ENCODE measurements around the gene UNC119.

UNC119 gene

GRCh38 chr17:28547623-28548416 lies 4.6 kb downstream of the UNC119 start:
- TF ChIP-seq ZNF274 (IDR thresholded peaks at IDR 0.05; ENCODE audit: low read depth, low read length) (no peak), SUZ12 (IDR thresholded peaks at IDR 0.05; ENCODE audit: extremely low read depth, insufficient read depth, insufficient read length) (no peak), YY1 (IDR thresholded peaks at IDR 0.05; ENCODE audit: insufficient read depth, insufficient read length) (no peak)
- H3K9me3 ChIP-seq (ENCODE audit: insufficient read depth, low read length): no peaks in the 10 kb centered on the region
- no peaks in the 10 kb centered on the region for H3K27me3 ChIP-seq (ENCODE audit: insufficient read depth, insufficient read length)
- no peak for DNase-seq (ENCODE audit: low read depth, low spot score)
- H3K4me3 ChIP-seq (ENCODE audit: insufficient read length, low read depth): no peak overlapping the region
- peaks cover 21% of the 10 kb centered on the region for H3K36me3 ChIP-seq (ENCODE audit: insufficient read depth, insufficient read length, low read length)
- peaks cover 19% of the 10 kb centered on the region for H3K4me1 ChIP-seq (ENCODE audit: insufficient read depth, insufficient read length)
- H3K9ac ChIP-seq (ENCODE audit: insufficient read length, low read depth): no peak overlapping the region

GRCh38 chr17:28547096-28547622 lies 5.3 kb downstream of the UNC119 start:
- H3K9me3 ChIP-seq (ENCODE audit: insufficient read depth, low read length): no peaks in the 10 kb centered on the region
- no peak overlapping the region for H3K4me3 ChIP-seq (ENCODE audit: insufficient read length, low read depth)
- TF ChIP-seq ZNF274 (IDR thresholded peaks at IDR 0.05; ENCODE audit: low read depth, low read length): no peak
- no peak for TF ChIP-seq SUZ12 (IDR thresholded peaks at IDR 0.05; ENCODE audit: extremely low read depth, insufficient read depth, insufficient read length)
- no peak for TF ChIP-seq YY1 (IDR thresholded peaks at IDR 0.05; ENCODE audit: insufficient read depth, insufficient read length)
- H3K9ac ChIP-seq (ENCODE audit: insufficient read length, low read depth): no peak overlapping the region
- H3K4me1 ChIP-seq (ENCODE audit: insufficient read depth, insufficient read length): peaks cover 19% of the 10 kb centered on the region
- H3K36me3 ChIP-seq (ENCODE audit: insufficient read depth, insufficient read length, low read length): peaks cover 21% of the 10 kb centered on the region
- H3K27me3 ChIP-seq (ENCODE audit: insufficient read depth, insufficient read length): no peaks in the 10 kb centered on the region
- no peak for DNase-seq (ENCODE audit: low read depth, low spot score)

- Histone ChIP-seq H3K27me3 (ENCODE audit: insufficient read depth, insufficient read length) (no peaks in the 10 kb centered on the region), H3K4me1 (ENCODE audit: insufficient read depth, insufficient read length) (peaks cover 19% of the 10 kb centered on the region), H3K9ac (ENCODE audit: insufficient read length, low read depth) (no peak overlapping the region), H3K4me3 (ENCODE audit: insufficient read length, low read depth) (no peak overlapping the region), H3K9me3 (ENCODE audit: insufficient read depth, low read length) (no peaks in the 10 kb centered on the region), H3K36me3 (ENCODE audit: insufficient read depth, insufficient read length, low read length) (peaks cover 21% of the 10 kb centered on the region)
- TF ChIP-seq ZNF274 (IDR thresholded peaks at IDR 0.05; ENCODE audit: low read depth, low read length) (no peak), YY1 (IDR thresholded peaks at IDR 0.05; ENCODE audit: insufficient read depth, insufficient read length) (no peak), SUZ12 (IDR thresholded peaks at IDR 0.05; ENCODE audit: extremely low read depth, insufficient read depth, insufficient read length) (no peak)
- no peak for DNase-seq (ENCODE audit: low read depth, low spot score)
Measured at GRCh38 chr17:28545787-28546415, 6.5 kb downstream of the UNC119 start.

- DNase-seq (ENCODE audit: low read depth, low spot score): no peak
- Histone ChIP-seq H3K9ac (ENCODE audit: insufficient read length, low read depth) (no peak overlapping the region), H3K4me3 (ENCODE audit: insufficient read length, low read depth) (no peak overlapping the region), H3K4me1 (ENCODE audit: insufficient read depth, insufficient read length) (peaks cover 19% of the 10 kb centered on the region), H3K27me3 (ENCODE audit: insufficient read depth, insufficient read length) (no peaks in the 10 kb centered on the region), H3K9me3 (ENCODE audit: insufficient read depth, low read length) (no peaks in the 10 kb centered on the region), H3K36me3 (ENCODE audit: insufficient read depth, insufficient read length, low read length) (peaks cover 18% of the 10 kb centered on the region)
- no peak for TF ChIP-seq ZNF274 (IDR thresholded peaks at IDR 0.05; ENCODE audit: low read depth, low read length)
- no peak for TF ChIP-seq YY1 (IDR thresholded peaks at IDR 0.05; ENCODE audit: insufficient read depth, insufficient read length)
- no peak for TF ChIP-seq SUZ12 (IDR thresholded peaks at IDR 0.05; ENCODE audit: extremely low read depth, insufficient read depth, insufficient read length)
Measured at GRCh38 chr17:28545141-28545503, 7.3 kb downstream of the UNC119 start.

- peaks cover 16% of the 10 kb centered on the region for H3K36me3 ChIP-seq (ENCODE audit: insufficient read depth, insufficient read length, low read length)
- no peak overlapping the region for H3K4me3 ChIP-seq (ENCODE audit: insufficient read length, low read depth)
- H3K9ac ChIP-seq (ENCODE audit: insufficient read length, low read depth): no peak overlapping the region
- peaks cover 17% of the 10 kb centered on the region for H3K4me1 ChIP-seq (ENCODE audit: insufficient read depth, insufficient read length)
- TF ChIP-seq ZNF274 (IDR thresholded peaks at IDR 0.05; ENCODE audit: low read depth, low read length): no peak
- H3K9me3 ChIP-seq (ENCODE audit: insufficient read depth, low read length): no peaks in the 10 kb centered on the region
- no peak for DNase-seq (ENCODE audit: low read depth, low spot score)
- no peaks in the 10 kb centered on the region for H3K27me3 ChIP-seq (ENCODE audit: insufficient read depth, insufficient read length)
Measured at GRCh38 chr17:28544402-28545140, 7.9 kb downstream of the UNC119 start.

GRCh38 chr17:28541439-28541838 lies 11.0 kb downstream of the UNC119 start:
- TF ChIP-seq SUZ12 (IDR thresholded peaks at IDR 0.05; ENCODE audit: extremely low read depth, insufficient read depth, insufficient read length) (no peak), ZNF274 (IDR thresholded peaks at IDR 0.05; ENCODE audit: low read depth, low read length) (no peak), YY1 (IDR thresholded peaks at IDR 0.05; ENCODE audit: insufficient read depth, insufficient read length) (no peak)
- no peaks in the 10 kb centered on the region for H3K9me3 ChIP-seq (ENCODE audit: insufficient read depth, low read length)
- no peak overlapping the region for H3K4me3 ChIP-seq (ENCODE audit: insufficient read length, low read depth)
- H3K9ac ChIP-seq (ENCODE audit: insufficient read length, low read depth): no peak overlapping the region
- no peaks in the 10 kb centered on the region for H3K27me3 ChIP-seq (ENCODE audit: insufficient read depth, insufficient read length)
- peaks cover 9% of the 10 kb centered on the region for H3K4me1 ChIP-seq (ENCODE audit: insufficient read depth, insufficient read length)
- H3K36me3 ChIP-seq (ENCODE audit: insufficient read depth, insufficient read length, low read length): peaks cover under 1% of the 10 kb centered on the region
- DNase-seq (ENCODE audit: low read depth, low spot score): no peak

GRCh38 chr17:28540231-28540630 lies 12.2 kb downstream of the UNC119 start:
- H3K27me3 ChIP-seq (ENCODE audit: insufficient read depth, insufficient read length): no peaks in the 10 kb centered on the region
- H3K4me1 ChIP-seq (ENCODE audit: insufficient read depth, insufficient read length): peaks cover 3% of the 10 kb centered on the region
- no peak overlapping the region for H3K4me3 ChIP-seq (ENCODE audit: insufficient read length, low read depth)
- DNase-seq (ENCODE audit: low read depth, low spot score): no peak
- no peak for TF ChIP-seq ZNF274 (IDR thresholded peaks at IDR 0.05; ENCODE audit: low read depth, low read length)
- no peak for TF ChIP-seq SUZ12 (IDR thresholded peaks at IDR 0.05; ENCODE audit: extremely low read depth, insufficient read depth, insufficient read length)
- no peak for TF ChIP-seq YY1 (IDR thresholded peaks at IDR 0.05; ENCODE audit: insufficient read depth, insufficient read length)
- H3K36me3 ChIP-seq (ENCODE audit: insufficient read depth, insufficient read length, low read length): no peaks in the 10 kb centered on the region
- no peaks in the 10 kb centered on the region for H3K9me3 ChIP-seq (ENCODE audit: insufficient read depth, low read length)
- no peak overlapping the region for H3K9ac ChIP-seq (ENCODE audit: insufficient read length, low read depth)
